OCI-LY7 (cell line): ENCODE measurements around the gene EHBP1. TPM values are rescaled to one million over a fixed set of nuclear protein-coding genes. Genes with fewer than 3 reads are reported as not detected.

ENCODE experiments used
- BruUV-seq: library from RNA; stranded (reverse); fragments of 400-500 nt; replicated peaks from 2 replicates; lab custom pipeline; 2021; lab: Mats Ljungman, UMichigan
- CTCF ChIA-PET: fragments of 300-600 bp; sonication (Branson Sonifier 250); formaldehyde crosslinking; loops from one replicate; lab custom pipeline; 2022; ENCODE audit warnings: antibody characterized with exemption; ENCODE audit not compliant: unreplicated experiment; lab: Charles Lee
- POLR2A ChIA-PET: fragments of 300-600 bp; sonication (Branson Sonifier 250); formaldehyde crosslinking; loops from one replicate; lab custom pipeline; 2022; ENCODE audit warnings: antibody characterized with exemption; lab: Charles Lee
- DNase-seq: peaks from one replicate; pipeline ENCODE4 v3.0.0-alpha.2; 2015; ENCODE audit warnings: low spot score
- H2AFZ ChIP-seq: fragments of 200-600 bp; sonication (generic), shearing (Covaris generic); 2 replicates; pipeline ENCODE4 v1.6.1; 2014; ENCODE audit warnings: mild to moderate bottlenecking, antibody characterized with exemption, low read length, moderate library complexity
- H3K27ac ChIP-seq: fragments of 200-600 bp; sonication (generic); 2 replicates; pipeline ENCODE4 v1.5.1; 2014; ENCODE audit warnings: mixed run types, low read depth, mild to moderate bottlenecking, moderate library complexity, low read length, inconsistent platforms; ENCODE audit not compliant: poor library complexity, severe bottlenecking
- H3K36me3 ChIP-seq: fragments of 200-600 bp; sonication (generic); 2 replicates; pipeline ENCODE4 v1.6.1; 2014; ENCODE audit warnings: mild to moderate bottlenecking, antibody characterized with exemption, low read length, moderate library complexity, mixed read lengths; ENCODE audit not compliant: insufficient read depth
- H3K4me1 ChIP-seq: fragments of 200-600 bp; sonication (generic); 2 replicates; pipeline ENCODE4 v1.5.1; 2014; ENCODE audit warnings: mild to moderate bottlenecking, low read length; ENCODE audit not compliant: insufficient read depth, poor library complexity, severe bottlenecking
- H3K4me2 ChIP-seq: fragments of 200-600 bp; sonication (generic); 2 replicates; pipeline ENCODE4 v1.6.1; 2014; ENCODE audit warnings: mild to moderate bottlenecking, low read length
- H3K4me3 ChIP-seq: fragments of 200-600 bp; sonication (generic); 2 replicates; pipeline ENCODE4 v1.5.1; 2014; ENCODE audit warnings: mild to moderate bottlenecking, low read depth, low read length; ENCODE audit not compliant: poor library complexity, severe bottlenecking
- H3K79me2 ChIP-seq: fragments of 200-600 bp; sonication (generic); 2 replicates; pipeline ENCODE4 v1.6.1; 2016; ENCODE audit warnings: low read depth, mild to moderate bottlenecking, low read length, moderate library complexity, mixed read lengths; ENCODE audit not compliant: insufficient read depth
- H3K9me2 ChIP-seq: fragments of 200-600 bp; sonication (generic); 2 replicates; pipeline ENCODE4 v1.6.1; 2016; ENCODE audit warnings: mild to moderate bottlenecking, low read length, mixed read lengths; ENCODE audit not compliant: insufficient read depth
- H3K9me3 ChIP-seq: fragments of 200-600 bp; sonication (generic); 2 replicates; pipeline ENCODE4 v1.6.1; 2014; ENCODE audit warnings: mild to moderate bottlenecking, mixed run types, low read length, mixed read lengths
- H4K20me1 ChIP-seq: fragments of 200-600 bp; sonication (generic); 2 replicates; pipeline ENCODE4 v1.6.1; 2014; ENCODE audit warnings: mild to moderate bottlenecking, antibody characterized with exemption, low read length, moderate library complexity, mixed read lengths; ENCODE audit not compliant: insufficient read depth
- CTCF ChIP-seq: fragments of 200-600 bp; sonication (generic); conservative IDR thresholded peaks from 2 replicates; pipeline ENCODE4 v1.5.1; 2014; ENCODE audit warnings: mild to moderate bottlenecking, antibody characterized with exemption, low read length, moderate library complexity, mixed read lengths
- EZH2phosphoT487 ChIP-seq: fragments of 200-600 bp; sonication (generic); IDR thresholded peaks from 2 replicates; pipeline ENCODE4 v1.6.1; 2018; ENCODE audit warnings: low read depth, borderline replicate concordance, mild to moderate bottlenecking, mixed run types, antibody characterized with exemption, low read length, moderate library complexity, mixed read lengths
- intact Hi-C: fragments of 100-400 bp; cut with micrococcal nuclease; formaldehyde crosslinking; loops from one replicate; pipeline ENCODE4 v1.10.0; 2022; ENCODE audit not compliant: unreplicated experiment
- total RNA-seq, 2 experiments: library from RNA; depleted of rRNA in 1 of 2; stranded (reverse); fragments of >200 nt in 1 of 2; shearing (Covaris generic) in 1 of 2; gene quantifications; 2 replicates each; pipeline ENCODE4 v1.2.3, GENCODE V29; 2014 to 2022

The EHBP1 gene
- total RNA-seq, 2 experiments from 2014 or later: 26.8 to 34.1 TPM

- intact Hi-C loops: no loop called here
- H3K4me2 ChIP-seq: no peak overlapping the region
- H3K4me3 ChIP-seq: no peak overlapping the region
- H3K9me3 ChIP-seq: no peaks in the 10 kb centered on the region
- no peaks in the 10 kb centered on the region for H3K9me2 ChIP-seq
- no peaks in the 10 kb centered on the region for H3K79me2 ChIP-seq
- BruUV-seq: no TSS peak
- no peaks in the 10 kb centered on the region for H4K20me1 ChIP-seq
- CTCF ChIA-PET: no interaction called here
- POLR2A ChIA-PET: no interaction called here
- TF ChIP-seq CTCF (no peak), EZH2phosphoT487 (no peak)
- DNase-seq: no peak
- no peak overlapping the region for H2AFZ ChIP-seq
- peaks cover 4% of the 10 kb centered on the region; the same call in 1 of the 2 replicates for H3K36me3 ChIP-seq
- H3K4me1 ChIP-seq: peaks cover 8% of the 10 kb centered on the region
- H3K27ac ChIP-seq: no peak overlapping the region
Measured at GRCh38 chr2:62806231-62806630, 100.7 kb downstream of the EHBP1 start.

GRCh38 chr2:62808554-62808953 lies 103.0 kb downstream of the EHBP1 start:
- 0 out of 2 replicates have a peak overlapping the region, but pooled peaks have one; percentile 3 for H3K4me2 ChIP-seq
- TF ChIP-seq CTCF (no peak), EZH2phosphoT487 (no peak)
- CTCF ChIA-PET: no interaction called here
- BruUV-seq: no TSS peak
- H2AFZ ChIP-seq: no peak overlapping the region
- H3K9me2 ChIP-seq: no peaks in the 10 kb centered on the region
- no peaks in the 10 kb centered on the region for H3K9me3 ChIP-seq
- H4K20me1 ChIP-seq: no peaks in the 10 kb centered on the region
- no peak overlapping the region for H3K4me3 ChIP-seq
- peaks cover 8% of the 10 kb centered on the region for H3K4me1 ChIP-seq
- intact Hi-C loops: no loop called here
- DNase-seq: peak; percentile 4
- no peaks in the 10 kb centered on the region for H3K79me2 ChIP-seq
- peaks cover 4% of the 10 kb centered on the region; the same call in 1 of the 2 replicates for H3K36me3 ChIP-seq
- POLR2A ChIA-PET: no interaction called here
- no peak overlapping the region for H3K27ac ChIP-seq

GRCh38 chr2:62811086-62811485 lies 105.6 kb downstream of the EHBP1 start:
- Histone ChIP-seq H4K20me1 (no peaks in the 10 kb centered on the region), H3K79me2 (no peaks in the 10 kb centered on the region)
- no peak for TF ChIP-seq EZH2phosphoT487

More at GRCh38 chr2:62811086-62811485, 105.6 kb downstream of the EHBP1 start:
- Histone ChIP-seq H3K4me3 (no peak overlapping the region), H3K4me2 (no peak overlapping the region), H3K4me1 (peaks cover 8% of the 10 kb centered on the region), H3K9me3 (no peaks in the 10 kb centered on the region), H3K36me3 (peaks cover 4% of the 10 kb centered on the region; the same call in 1 of the 2 replicates), H3K27ac (no peak overlapping the region), H2AFZ (no peak overlapping the region), H3K9me2 (no peaks in the 10 kb centered on the region)
- ChIA-PET CTCF (no interaction called here), POLR2A (no interaction called here)
- no peak for DNase-seq
- intact Hi-C loops: no loop called here
- BruUV-seq: no TSS peak
